AG04450 (cell line): ENCODE data around the gene CCT8. TPM values are rescaled to one million over a fixed set of nuclear protein-coding genes. Genes with fewer than 3 reads are reported as not detected.

Experiments
- CTCF ChIA-PET: fragments of 300-600, 350-600 bp; formaldehyde crosslinking; extraction: SDS; loops from one replicate; lab custom pipeline; 2022; ENCODE audit warnings: antibody characterized with exemption, inconsistent platforms; lab: Charles Lee
- POLR2A ChIA-PET: fragments of 350-600 bp; formaldehyde crosslinking; extraction: SDS; loops from one replicate; lab custom pipeline; 2021; ENCODE audit warnings: antibody characterized with exemption, inconsistent platforms; lab: Yijun Ruan, JAX
- DNase-seq: peaks from one replicate; pipeline ENCODE4 v3.0.0-alpha.2; 2011; ENCODE audit warnings: low read depth, low spot score
- H3K27ac ChIP-seq: one replicate; pipeline ENCODE4 v1.5.1; 2012; ENCODE audit warnings: low read depth, low read length, control low read depth
- H3K27me3 ChIP-seq: one replicate; pipeline ENCODE4 v1.6.0; 2012; ENCODE audit warnings: low read length; ENCODE audit not compliant: control insufficient read depth, insufficient read depth
- H3K4me3 ChIP-seq: 2 replicates; pipeline ENCODE4 v1.5.1; 2011; ENCODE audit warnings: mild to moderate bottlenecking, low read depth, low read length, control low read depth
- H3K9me3 ChIP-seq: 2 replicates; pipeline ENCODE4 v1.5.1; 2012; ENCODE audit warnings: low read length; ENCODE audit not compliant: control insufficient read depth, insufficient read depth
- polyA plus RNA-seq: library from polyadenylated mRNA; depleted of rRNA; stranded (reverse); fragments of >200 nt; gene quantifications from 2 replicates; pipeline ENCODE4 v1.2.3, GENCODE V29; 2011
- TF ChIP-seq, protein P1 (sequence below): IDR thresholded peaks from 2 replicates; pipeline ENCODE4 v1.5.1; 2011; ENCODE audit warnings: low read depth, low read length, control low read depth, inconsistent platforms

CCT8 gene
- polyA plus RNA-seq, 1 experiment, result 265 TPM

DNA sequence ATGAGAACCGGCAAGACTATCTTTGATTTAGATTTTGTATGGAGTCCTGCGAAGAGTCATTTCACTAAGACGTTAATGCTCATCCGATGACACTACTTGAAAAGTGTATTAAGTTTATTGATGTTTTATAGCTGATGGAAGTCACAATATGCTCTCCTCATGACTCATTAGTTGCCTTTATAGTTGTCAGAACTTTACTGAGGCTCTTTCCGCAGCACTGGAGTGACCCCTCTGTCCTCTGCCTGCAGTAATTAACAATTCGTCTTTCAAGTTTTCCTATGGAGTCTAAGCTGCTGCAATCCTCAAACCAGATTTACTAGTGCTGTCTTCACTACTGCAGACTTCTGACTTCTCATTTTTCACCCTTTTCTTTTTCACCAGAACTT, 48.1 kb downstream of the CCT8 start:
- ChIA-PET POLR2A (interaction anchor here (0.8 to 2.1 kb wide), 6 partner anchors 13 to 65 kb away, joined by 4 to 23 read pairs (median 6); partner anchors contain the start of genes CCT8 and LTN1), CTCF (interaction anchor here (1.2 kb wide), 1 partner anchor 31 kb away, joined by 3 read pairs; no protein-coding TSS in a partner anchor)
- Histone ChIP-seq H3K9me3 (no peaks in the 10 kb centered on the region; the same call in 1 of the 2 replicates), H3K27ac (peak overlapping the region; percentile 99), H3K4me3 (peak overlapping the region; percentile 96), H3K27me3 (no peaks in the 10 kb centered on the region)
- no peak for DNase-seq
- TF ChIP-seq, protein P1, sequence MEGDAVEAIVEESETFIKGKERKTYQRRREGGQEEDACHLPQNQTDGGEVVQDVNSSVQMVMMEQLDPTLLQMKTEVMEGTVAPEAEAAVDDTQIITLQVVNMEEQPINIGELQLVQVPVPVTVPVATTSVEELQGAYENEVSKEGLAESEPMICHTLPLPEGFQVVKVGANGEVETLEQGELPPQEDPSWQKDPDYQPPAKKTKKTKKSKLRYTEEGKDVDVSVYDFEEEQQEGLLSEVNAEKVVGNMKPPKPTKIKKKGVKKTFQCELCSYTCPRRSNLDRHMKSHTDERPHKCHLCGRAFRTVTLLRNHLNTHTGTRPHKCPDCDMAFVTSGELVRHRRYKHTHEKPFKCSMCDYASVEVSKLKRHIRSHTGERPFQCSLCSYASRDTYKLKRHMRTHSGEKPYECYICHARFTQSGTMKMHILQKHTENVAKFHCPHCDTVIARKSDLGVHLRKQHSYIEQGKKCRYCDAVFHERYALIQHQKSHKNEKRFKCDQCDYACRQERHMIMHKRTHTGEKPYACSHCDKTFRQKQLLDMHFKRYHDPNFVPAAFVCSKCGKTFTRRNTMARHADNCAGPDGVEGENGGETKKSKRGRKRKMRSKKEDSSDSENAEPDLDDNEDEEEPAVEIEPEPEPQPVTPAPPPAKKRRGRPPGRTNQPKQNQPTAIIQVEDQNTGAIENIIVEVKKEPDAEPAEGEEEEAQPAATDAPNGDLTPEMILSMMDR, result no peak

DNA sequence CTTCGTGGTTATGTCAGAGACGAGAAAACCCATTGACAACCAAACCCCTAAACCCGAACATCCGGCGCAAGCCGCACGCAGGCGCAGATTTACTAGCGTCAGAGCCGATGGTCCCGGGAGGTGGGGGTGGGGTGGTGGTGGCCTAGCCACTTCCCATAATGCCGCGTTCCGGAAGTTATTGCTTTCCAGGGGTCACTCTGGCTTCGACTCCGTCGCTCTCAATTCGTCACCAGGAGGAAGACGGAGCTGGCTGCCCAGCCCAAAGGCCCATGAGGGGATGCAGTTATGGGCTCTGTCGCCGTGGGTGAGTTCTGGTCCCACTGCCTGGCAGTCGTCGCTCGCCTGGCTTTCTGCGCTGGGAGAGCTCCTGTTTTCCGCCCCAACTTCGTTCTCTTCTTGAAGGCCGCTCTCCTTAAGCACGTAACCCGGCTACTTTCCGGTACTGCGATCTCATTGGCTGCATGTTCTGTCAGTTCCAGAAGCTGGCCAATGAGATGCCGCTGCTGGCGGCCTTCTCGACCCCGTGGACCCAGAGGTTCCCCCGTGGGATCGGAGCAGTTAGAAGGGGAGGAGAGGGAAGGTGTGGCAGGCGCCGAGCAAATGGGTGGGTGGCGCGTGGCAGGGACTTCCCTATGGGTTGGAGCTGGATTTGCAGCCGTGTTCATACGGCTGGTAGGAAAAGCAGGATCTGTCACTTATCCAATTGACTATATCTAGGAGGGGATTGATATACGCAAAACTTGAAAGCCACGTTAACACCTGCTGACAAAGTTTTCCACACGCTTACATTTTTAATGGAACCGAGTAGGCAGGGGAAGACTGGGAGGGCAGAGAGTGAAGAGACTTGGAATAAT, 48.7 kb downstream of the CCT8 start, which contains the start of gene USP16:
Gene USP16, plus strand, starts transcription at position 195 of the 854 bp plus-strand sequence. CDS start 3,246 bp downstream, outside the sequence.
- POLR2A ChIA-PET, result interaction anchor here (0.6 to 2.1 kb wide), 9 partner anchors 8 to 65 kb away, joined by 3 to 23 read pairs (median 5); partner anchors contain the start of genes CCT8 and LTN1
- TF ChIP-seq, protein P1, result peak; percentile 33
- CTCF ChIA-PET, result no interaction called here
- peak; percentile 99 for DNase-seq
- Histone ChIP-seq H3K4me3 (peak within 1 kb of the TSS; percentile 96), H3K27ac (peak within 1 kb of the TSS; percentile 99), H3K9me3 (no peaks in the 10 kb centered on the region; the same call in 1 of the 2 replicates), H3K27me3 (no peaks in the 10 kb centered on the region)

- ChIA-PET CTCF (no interaction called here), POLR2A (interaction anchor here (1.3 kb wide), 1 partner anchor 20 kb away, joined by 3 read pairs; no protein-coding TSS in a partner anchor)
- no peaks in the 10 kb centered on the region; the same call in 1 of the 2 replicates for H3K9me3 ChIP-seq
- H3K27ac ChIP-seq, result no peak overlapping the region
- TF ChIP-seq, protein P1, result no peak
- no peak overlapping the region for H3K4me3 ChIP-seq
- no peak for DNase-seq
- H3K27me3 ChIP-seq, result no peaks in the 10 kb centered on the region
These were observed 51.3 kb downstream of the CCT8 start for GRCh38 chr21:29022166-29022565.

DNA sequence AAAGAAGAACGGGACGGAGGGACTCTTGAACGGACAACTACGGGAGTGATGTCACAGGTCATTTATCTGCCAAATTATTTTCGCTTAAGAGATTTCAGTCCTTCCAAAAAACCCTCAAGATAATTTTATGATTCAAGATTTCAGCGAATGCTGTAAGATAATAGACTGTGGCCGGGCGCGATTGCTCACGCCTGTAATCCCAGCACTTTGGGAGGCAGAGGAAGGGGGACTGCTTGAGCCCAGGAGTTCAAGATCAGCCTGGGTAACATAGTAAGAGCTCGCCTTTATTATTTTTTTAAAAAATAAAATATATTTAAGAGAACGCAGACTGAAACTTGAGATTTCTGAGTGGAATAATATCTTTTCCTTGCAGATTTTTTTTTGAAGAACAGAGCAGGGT, 54.9 kb downstream of the CCT8 start:
- TF ChIP-seq, protein P1, result no peak
- H3K27me3 ChIP-seq, result no peaks in the 10 kb centered on the region
- DNase-seq, result no peak
- ChIA-PET POLR2A (interaction anchor here (0.6 to 1.6 kb wide), 3 partner anchors 16 to 243 kb away, joined by 3 to 8 read pairs (median 3); no protein-coding TSS in a partner anchor), CTCF (no interaction called here)
- peak overlapping the region; percentile 52 for H3K27ac ChIP-seq
- H3K4me3 ChIP-seq, result peak overlapping the region; percentile 93
- no peaks in the 10 kb centered on the region for H3K9me3 ChIP-seq
